Activated CD8-positive, alpha-beta memory T cell treated with anti-CD3 and anti-CD28 coated beads, Interleukin-2, amount 50 U/mL, for 1 hour (primary cell): ENCODE results near the gene NLGN4X.

ENCODE experiments used
- DNase-seq: peaks from one replicate; pipeline ENCODE4 v3.0.0-alpha.2; 2020; ENCODE audit errors: extremely low read depth

The NLGN4X gene

DNA sequence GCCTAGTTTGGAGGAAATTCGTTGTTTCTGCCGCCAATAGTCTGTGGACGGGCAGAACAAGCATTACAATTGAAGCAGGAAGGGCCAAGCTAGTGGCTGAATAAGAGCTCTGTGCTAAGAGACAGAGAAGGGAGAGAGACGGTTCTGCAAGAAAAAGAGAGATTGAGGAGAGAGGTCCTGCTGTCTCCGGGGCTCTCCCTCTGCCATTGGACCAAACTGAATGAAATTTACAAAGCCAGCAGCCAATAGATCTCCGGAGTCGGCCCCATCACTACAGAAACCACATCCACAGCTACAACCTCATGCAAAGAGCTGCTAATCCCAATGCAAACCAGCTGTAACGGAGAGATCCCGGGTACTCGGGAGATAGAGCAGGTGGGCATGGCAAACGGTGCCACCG, at the start of gene NLGN4X:
Gene NLGN4X (minus strand): TSS at position 148 of the 400 bp plus-strand sequence. CDS start 77,401 bp downstream, outside the sequence.
- no peak for DNase-seq

DNA sequence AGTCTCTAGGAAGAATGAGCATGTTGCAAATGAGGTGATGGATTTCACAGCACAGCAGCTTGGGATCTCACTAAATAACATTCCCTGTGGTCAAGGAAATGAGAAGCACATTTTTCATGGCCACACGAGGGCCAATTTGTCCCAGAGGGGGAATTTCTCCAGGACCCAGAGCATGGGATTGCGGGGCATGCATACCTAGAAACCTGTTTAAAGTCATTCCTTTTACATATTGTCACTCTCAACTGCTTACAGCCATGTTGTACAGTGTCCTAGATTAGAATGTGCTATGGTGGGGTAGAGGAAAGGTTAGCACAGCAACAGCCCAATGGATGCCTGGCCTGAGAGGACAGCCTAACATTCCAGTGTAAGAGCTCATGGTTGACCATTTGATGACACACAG, 37.4 kb upstream of the NLGN4X start:
- DNase-seq = no peak

DNA sequence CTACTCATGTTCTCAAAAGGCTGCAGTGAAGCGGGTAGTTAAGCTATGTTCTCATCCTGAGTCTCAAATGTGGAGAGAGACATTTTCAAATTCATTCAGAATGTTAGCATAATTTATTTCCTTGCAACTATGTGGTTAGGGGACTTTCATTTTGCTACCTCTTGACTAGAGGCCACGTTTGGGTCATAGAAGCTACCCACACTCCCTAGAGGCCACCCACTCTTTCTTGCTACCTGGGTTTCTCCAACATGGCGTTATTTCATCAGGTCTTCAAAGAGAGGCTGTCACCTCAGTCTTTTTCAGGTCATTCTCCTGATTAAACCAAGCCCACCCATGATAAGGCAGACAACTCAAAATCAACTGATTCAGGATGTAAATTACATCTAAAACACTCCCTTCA, 34.3 kb upstream of the NLGN4X start:
- no peak for DNase-seq

DNA sequence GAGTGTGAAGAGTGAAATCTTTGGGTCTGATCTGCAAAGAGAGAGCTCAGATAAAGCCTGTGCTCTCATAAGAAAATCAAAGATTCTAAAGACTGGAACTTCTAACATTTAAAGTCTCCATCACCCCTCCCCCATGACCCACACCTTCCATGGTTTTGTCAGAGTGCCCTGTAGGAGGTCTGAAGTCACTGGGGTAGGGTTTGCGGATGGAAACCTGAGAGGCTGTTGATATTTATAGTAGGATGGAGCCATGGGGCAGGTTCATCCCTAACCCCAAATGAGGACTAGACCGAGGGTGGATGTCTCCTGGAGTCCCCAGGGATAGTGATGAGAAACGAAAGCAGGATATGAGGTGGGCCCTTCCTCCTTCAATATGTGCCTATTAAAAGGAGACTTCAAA, 28.4 kb upstream of the NLGN4X start:
- no peak for DNase-seq

DNA sequence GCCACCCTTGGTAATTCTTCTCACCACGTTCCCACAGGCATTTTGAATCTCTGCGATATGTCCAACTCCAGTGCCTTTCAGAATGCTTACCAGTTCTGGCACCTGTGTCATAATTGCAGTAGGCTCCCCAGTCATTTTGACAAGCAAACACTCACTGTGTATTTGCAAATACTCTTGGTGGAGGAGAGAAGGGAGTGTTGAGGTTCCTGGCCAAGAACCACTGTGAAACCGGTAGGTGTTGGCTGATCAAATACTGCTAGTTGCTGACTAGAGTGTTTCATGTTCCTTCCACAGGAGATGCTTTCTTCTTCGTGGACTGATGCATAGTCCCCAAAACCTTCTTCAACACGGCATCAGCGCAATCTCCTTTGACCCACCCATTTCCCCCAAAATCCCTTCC, 16.0 kb upstream of the NLGN4X start:
- no peak for DNase-seq

DNA sequence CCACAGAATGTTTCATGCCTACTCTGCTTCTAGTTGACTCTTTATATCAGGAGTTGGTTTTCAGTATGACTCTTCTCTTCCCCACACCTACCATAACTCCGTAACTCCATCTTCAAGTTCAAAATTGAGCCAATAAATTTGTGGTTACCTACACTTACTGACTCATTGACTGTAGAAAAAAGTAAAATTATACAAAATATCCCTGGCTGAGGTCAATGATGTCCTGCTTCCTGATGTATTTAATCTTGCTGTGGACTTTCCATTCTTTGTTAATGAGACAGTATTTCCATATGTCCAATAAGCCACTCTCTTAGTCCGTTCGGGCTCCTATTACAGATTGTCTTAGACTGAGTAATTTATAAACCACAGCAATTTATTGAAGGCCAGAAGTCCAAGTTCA, 9.9 kb upstream of the NLGN4X start:
- DNase-seq = no peak

DNA sequence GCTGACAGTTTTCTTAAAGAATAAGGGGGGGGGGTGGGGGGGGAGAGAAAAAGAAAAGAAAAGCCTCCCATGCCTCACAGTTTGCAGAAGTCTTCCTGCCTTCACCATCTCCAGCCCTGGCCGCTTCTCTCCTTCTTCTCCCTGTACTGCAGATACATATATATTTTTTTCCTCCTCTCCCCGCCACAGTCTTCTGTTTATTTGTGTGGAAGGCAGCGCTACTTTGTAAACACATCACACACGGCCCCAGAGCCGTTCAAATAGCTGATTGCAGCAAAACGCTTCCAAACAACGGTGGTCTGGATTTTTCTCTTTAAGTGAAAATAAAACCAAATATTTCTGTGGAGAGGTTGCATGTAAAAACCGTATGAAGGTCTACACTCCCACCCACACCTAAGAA, 732 bp downstream of the NLGN4X start:
- no peak for DNase-seq

DNA sequence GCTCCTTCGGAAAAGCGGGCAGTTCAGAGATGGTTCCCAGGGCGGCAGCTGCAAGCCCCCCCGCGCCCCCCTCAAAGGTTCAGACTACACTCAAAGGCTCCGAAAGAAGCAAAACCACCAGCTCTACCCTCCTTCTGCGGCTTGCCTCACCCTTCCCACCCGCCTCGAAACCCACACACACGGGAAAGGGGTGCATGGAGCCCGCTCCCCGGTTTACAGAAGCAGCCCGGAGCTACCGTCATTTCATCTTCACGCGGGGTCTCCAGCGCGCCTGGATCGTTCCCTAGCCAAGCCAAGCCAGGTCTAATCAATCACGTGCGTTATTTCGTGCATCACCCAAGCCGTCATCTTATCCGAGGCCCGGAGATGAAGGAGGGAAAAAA, 1.2 kb downstream of the NLGN4X start:
- no peak for DNase-seq

DNA sequence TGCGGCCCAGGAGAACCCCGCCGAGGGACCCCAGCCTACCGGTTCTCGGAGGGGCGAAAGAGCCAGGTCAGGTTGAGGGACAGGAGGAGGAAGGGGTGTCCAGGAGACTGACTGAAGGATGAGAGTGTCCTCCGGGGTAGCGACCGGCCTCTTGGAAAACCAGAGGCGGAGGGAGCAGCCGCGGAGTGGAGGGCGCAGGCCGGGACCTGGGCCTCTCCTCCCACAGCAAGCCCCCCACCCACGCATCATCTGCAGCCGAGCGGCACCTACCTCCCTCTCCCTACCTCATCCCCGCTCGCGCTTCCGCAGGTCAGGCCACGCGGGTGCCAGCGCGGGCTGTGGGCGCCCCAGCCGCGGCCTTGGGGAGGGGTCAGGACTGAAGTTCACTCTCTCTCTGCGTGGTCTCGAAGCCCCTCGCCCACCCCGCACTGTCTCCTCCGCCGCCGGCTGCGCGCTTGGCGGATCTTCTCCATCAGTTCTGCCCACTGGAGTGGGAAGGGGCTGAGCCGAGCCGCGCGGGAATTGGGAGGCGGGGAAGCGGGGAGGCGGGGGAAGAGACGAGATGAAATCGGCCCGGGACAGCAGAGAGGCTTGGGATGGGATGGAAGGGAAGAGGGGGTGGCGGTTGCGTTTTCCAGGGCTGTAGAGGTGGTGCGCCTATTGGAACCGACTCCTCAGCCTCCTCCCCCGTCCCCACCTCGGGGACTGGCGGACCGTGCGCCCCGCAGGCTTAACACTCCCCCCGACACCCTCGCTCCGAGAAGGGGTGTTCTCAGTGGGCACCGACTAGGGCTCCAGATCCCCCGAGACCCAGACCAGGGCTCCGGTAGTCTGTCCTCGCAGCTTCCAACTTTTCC, 1.8 kb downstream of the NLGN4X start:
- DNase-seq = no peak

DNA sequence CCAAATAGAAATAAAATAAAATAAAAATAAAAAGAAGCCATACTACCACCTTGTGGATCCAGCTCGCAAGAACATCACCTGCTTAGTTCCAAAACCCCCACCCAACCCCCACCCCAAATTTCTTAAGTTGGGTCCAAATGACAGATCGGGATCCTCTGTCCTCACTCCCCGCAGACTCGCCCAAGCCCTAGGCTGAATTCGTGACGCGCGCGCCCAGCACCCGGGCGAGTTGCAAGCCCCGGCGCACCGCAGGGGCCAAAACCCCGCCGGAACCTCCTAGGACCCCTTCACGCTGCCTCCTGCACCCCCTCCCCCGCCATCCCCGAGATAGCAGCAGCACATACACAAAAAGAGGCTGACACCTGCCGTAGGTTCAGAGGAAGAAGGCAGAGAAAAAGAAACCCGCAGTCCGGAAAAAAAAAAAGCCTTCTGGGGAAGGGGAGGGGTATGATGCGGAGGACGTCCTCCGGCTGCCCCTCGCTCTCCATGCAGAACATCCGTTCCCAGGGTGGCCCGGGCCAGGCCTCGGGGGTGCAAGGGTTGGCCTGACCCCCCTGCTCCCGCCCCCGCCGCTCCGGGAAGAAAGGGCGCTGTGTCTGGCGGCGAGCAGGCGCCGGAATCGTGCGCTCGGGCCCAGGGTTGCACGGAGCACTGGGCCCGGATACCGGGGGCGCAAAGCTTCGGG, 2.6 kb downstream of the NLGN4X start:
- no peak for DNase-seq

DNA sequence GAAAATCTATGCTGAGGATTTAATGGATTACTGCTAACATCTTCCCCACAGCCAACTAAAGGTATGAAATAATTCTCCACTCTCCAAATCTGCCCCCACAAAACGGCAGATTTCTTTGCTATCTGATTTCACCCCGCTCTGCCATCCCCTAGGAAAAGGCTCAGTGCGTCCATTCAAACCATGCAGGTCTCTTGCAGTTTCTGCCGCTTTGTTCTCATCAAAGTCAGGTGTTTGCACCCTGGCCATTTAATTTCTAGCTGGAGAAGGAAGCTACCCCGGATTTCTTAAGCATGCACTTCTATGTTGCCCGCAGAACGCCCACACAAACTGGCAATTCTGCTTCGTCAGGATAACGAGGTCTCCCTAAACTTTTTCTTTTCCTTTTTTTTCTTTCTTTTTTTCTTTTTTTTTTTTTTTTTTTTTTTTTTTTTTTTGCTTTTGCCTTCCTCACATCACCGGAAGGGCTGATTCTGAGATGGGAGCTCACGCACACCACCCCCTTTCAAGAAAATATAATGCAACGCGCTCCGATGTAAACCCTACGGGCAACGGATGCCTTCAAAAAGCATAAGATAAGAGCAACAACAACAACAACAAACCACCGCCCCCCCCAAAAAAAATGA, 3.3 kb downstream of the NLGN4X start:
- no peak for DNase-seq

DNA sequence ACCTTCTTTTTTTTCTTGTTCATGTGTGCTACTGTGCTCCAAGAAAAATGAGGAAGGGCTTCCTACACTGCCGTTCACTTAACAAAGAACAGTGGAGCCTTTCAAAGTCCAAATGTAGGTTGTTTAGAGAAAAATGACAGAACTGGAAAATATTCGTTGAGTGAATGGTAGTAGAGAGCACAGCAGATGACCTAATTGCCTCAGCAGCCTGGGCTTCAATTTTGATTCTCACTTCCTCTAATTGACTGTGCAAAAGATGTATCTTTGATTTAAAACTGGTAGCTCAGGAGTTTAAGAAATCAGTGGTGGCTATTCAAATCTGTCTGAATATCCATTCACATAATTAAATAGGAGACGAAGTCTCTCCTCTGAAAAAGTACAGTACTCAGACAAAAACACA, 5.2 kb downstream of the NLGN4X start:
- DNase-seq = no peak

DNA sequence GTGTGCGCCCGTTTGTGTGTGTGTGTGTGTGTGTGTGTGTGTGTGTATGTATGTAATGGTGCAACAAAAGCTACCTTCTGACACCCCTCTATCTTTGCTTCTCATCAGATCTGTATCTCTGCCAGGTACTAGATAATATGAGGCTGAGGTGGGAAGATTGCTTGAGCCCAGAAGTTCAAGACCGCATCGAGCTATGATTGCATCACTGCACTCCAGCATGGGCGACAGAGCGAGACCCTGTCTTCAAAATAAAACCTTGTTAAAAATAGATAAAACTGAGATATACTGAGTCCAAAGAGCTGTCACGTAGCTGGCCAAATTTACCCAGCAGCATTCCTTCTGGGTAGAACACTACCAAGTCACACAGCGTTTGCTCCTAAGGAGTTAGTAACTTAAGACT, 18.4 kb downstream of the NLGN4X start:
- DNase-seq = no peak

DNA sequence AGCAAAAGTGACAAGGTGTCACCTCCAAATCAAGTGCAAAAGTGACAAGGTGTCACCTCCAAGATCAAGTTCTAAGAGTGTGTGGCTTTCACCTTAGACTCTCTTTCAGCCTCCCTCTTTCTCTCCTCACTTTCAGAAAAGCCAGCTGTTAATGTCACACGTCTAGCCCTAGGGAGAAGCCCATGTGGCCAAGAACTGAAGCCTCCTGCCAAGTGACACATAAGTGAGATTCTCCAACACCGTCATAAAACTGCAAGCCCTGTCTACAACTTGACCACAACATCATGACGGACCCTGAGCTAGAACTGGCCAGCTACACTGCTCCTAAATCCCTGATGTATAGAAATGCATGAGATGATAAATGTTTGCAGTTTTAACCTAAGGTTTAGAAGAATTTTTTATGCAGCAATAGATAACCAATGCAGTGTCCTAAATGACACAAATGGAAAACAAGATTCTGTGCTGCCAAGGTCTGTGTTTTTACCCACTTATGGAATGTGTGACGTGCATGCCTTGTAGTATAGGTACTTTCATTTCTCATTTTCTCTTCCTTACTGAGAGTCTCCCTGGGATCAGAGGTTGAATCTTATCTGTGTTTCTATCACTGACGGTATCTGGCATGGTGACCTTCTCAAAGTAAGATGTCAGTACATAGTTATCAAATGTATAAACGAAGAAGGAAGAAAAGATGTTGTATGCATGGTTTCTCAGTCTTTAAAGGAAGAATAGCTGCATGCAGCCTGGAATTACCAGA, 25.0 kb downstream of the NLGN4X start:
- DNase-seq = no peak

DNA sequence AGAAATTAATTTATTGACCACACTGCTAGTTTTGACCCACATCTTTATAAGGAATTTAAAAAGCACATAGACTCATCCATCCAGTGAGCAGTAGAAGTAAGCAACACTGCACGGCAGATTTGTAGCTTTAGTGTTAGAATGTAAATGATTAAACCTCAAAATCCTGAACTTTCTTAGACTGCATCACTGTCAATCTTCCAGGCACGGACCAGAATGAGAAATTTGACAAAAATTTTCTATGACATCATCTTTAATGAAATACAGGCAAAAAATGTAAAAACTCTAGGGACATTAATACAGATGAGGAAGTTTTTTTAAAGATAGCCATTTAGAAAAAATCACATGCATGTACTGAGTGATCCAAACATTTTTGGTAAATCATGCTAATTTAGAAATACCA, 29.2 kb downstream of the NLGN4X start:
- no peak for DNase-seq

DNA sequence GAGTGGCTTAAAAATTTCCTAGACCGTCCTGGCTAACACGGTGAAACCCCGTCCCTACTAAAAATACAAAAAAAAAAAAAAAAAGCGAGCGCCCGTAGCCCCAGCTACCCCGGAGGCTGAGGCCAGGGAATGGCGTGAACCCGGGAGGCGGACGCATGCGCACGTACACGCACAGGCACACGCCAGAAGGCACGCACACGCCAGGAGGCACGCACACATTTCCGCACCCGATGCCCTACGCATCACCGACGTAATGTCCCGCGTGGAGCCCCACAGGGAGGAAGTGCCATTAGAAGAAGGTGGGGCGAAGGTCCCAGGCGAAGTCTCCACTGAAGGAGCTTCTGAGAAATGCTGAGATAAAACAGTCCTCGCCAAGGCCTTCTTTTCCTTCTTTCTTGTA, 41.4 kb downstream of the NLGN4X start:
- no peak for DNase-seq

DNA sequence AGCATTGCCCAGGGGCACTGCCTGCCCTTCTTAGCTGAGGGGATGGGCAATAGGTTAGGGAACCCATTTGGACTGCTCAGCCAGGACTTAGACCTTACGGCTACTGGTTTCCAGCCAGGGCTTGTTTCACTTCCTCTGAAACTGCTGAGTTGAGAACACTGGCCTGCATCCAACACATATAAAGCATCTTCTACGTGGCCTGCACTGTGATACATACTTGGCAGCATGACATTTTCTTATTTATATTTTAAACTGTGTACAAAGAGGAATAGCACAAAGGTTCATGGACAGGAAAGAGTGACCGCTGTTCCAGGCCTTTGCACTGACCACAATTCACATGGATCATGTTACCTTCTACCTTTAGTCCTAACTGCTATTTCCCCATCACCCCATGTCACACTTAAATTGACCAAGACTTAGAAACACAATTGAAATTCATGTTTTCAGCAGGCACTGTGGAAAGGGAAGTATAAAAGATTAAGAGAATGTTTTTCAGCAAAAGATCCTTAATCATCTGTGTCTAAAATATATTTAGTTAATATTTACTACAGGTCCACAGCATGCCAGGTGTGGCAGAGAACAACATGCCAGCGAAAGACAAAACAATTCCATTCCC, 43.7 kb downstream of the NLGN4X start:
- DNase-seq = no peak

DNA sequence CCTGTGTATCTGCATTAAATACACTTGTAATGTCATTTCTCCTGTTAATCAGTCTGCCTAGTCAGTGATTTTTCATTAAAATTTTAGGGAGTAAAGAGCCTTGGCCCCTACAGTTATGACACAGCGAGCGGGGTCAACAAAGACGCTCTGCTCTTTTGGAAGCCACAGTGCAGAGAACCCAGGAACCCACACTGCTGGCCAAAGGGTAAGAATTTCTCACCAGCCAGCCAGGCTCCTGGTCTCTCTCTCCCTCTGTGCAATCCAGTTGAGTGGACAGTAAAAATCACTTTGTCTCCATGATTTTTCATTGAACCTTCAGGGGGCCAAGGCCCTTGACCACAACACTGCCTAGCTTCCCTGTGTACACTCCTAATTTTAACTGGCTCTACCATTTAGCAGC, 52.8 kb downstream of the NLGN4X start:
- DNase-seq = no peak

DNA sequence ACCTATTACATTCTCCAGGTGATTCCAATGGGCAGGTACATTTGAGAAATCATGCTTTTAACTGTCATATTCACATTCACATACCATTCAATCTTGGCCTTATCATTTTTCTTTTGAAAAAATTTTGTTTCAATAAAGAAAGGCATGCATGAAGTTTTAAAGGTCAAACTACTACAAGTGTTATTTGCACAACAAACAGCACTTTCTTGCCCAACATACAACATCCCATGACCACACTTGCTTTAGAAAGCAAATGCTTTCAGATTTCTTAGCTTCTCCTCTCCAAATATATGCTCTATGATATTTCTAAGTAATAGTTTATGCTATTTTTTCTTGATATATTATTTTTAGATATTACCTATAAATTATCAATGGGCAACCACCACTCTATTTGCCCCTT, 58.2 kb downstream of the NLGN4X start:
- DNase-seq = no peak

DNA sequence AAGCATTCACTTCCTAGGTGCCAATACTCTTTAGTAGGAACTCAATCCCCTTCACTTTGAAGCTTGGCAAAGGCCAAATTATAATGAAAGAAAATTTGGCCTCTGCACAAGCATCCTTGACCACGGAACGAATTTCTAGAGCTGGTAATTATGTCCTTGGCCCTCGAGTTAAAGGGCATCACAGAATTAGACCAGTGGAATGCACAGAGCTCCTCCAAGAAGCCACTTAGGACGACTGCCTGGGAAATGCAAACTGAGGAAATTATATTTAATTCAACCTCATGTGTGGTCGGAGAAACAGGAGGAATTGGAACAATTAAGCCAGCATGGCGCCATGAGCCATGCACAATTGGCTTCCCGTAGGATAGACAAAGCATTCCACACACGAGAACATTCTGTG, 59.3 kb downstream of the NLGN4X start:
- no peak for DNase-seq

DNA sequence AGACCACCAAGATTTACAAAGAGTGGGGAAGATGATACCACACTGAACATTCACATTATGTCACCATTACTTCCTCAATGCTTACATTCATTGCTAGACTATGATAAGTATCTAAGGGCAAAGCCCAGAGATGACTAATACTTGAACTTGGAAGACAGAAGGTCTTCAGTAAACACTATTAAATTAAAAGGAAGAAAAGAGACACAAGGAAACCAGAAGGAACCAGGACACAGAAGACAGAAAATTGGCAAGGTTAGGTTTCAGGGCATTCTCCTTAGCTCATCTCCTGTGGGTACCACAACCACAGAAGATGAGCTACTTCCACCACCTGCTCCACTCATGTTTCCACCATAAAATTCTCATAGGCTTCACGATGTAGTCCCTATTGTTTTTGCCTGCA, 64.9 kb downstream of the NLGN4X start:
- DNase-seq = no peak

DNA sequence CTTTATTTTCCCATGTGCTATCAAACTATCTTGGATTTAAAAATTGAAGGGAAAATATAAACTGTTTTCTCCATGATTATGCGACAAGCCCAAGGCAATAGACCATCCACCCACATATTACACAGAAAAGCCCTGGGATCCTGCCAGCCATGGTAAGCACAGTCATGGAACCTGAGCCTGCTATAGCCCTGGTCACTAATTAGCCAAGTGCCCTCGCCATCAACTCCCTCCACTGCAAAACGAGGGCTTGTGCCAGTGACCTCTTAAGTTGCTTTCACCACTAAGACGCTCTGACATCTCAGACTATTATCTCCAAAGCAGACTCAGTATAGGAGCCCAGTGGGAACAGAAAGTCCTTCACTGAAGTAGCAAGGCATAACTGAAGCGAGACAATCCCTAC, 69.2 kb downstream of the NLGN4X start:
- DNase-seq = no peak
